ENCODE measurements around the gene TOM1L2.
A peak's percentile ranks its signal among the peaks of the same experiment; 100 is the strongest.
"Not testable (repeated sequence)": the region's sequence is repeated elsewhere in the genome, so short reads cannot be mapped to it uniquely, and the experiment has no call there.

TOM1L2 gene

DNA sequence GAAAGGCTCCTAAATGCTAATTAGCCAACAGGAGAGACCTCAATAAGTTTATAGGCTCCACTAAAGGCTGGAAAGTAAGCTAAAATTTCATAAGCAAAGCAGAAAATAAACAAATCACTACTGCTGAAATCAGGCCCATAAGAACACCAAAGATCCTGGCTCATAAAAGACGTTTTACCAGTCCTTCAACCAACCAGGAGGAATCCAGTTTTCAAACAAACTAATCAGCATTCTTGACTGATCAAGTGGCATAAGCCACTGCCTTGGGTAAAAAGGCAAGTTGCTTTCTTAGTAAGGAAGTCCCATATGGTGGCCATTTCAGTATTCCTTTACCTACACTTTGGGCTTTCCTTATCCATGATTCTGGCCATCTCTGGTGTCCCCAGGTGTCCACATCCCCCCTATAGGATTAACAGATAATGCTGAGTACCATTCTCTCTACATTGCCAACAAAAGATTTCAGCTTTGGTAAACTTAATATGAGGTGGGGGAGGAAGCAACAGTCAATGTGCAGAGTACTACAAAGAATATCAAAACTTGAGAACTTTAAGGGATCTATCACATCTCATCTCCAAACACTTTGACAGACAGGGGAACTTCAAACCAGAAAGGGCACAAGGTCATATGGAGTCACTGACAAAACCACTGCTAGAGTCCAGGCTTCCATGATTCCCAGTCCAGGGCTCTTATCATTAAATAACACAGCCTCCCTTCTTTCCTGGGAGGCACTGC lies 1.3 kb downstream of the TOM1L2 start:
- DNase-seq (ENCODE audit: low spot score): no peak

GRCh38 chr17:17966399-17966798 lies 5.8 kb downstream of the TOM1L2 start:
- no peak for DNase-seq (ENCODE audit: low spot score)

- no peak for DNase-seq (ENCODE audit: low spot score)
These were observed 7.0 kb downstream of the TOM1L2 start for GRCh38 chr17:17965152-17965721.

- no peak for DNase-seq (ENCODE audit: low spot score)
These were observed 7.5 kb downstream of the TOM1L2 start for GRCh38 chr17:17964710-17965109.

DNA sequence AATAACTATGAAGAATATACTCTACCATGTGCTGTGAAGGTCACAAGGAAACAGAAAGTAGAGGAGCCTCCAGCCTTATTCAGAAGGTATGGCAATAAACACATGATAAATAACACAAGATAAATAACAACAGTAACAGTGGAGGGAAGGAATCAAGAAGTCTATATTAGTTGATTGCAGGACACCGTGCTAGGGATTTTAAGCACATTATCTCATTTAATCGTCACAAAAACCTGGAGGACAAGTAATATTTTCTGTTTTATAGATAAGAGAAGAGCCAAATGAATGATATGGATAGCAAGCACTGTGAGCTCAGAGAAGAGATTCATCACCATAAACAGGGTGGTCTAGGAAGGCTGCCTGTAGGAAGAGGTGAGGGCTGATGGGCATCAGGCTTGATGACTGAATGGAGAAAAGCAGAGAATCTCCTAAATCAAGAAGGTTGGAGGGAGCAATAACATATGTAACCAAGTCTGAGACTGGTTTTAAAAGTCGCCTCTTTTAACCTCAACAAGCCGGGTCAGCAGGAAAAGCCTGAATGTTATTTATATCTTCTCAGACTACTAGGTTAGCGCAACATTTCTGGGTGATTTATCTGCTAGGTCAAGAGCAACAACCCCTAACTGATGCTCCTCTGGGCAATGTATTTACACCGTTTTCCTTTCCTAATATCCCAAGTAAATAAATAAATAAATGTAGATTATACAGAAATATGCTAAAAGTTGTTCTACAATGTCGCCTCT lies 8.3 kb downstream of the TOM1L2 start:
- no peak for DNase-seq (ENCODE audit: low spot score)

- no peak for DNase-seq (ENCODE audit: low spot score)
These were observed 9.1 kb downstream of the TOM1L2 start for GRCh38 chr17:17963066-17963465.

- DNase-seq (ENCODE audit: low spot score): no peak
These were observed 11.6 kb downstream of the TOM1L2 start for GRCh38 chr17:17960500-17961030.

- DNase-seq (ENCODE audit: low spot score): peak; percentile 19
These were observed 12.5 kb downstream of the TOM1L2 start for GRCh38 chr17:17959520-17960361.

DNA sequence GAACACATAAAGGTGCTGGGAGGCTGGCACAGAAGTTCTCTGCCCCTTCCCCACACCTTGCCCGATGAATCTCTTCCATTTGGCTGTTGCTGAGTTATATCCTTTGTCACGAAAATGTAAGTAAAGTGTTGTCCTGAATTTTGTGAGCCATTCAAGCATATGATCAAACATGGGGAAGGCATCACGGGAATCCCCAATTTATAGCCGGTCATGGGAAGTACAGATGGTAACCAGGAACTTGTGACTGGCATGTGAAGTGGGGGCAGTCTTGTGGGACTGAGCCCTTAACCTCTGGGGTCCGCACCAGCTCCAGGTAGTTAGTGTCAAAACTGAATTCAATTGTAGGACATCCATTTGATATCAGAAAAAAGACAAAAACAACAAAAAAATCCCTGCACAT lies 13.2 kb downstream of the TOM1L2 start:
- DNase-seq (ENCODE audit: low spot score): no peak

- DNase-seq (ENCODE audit: low spot score): no peak
These were observed 14.7 kb downstream of the TOM1L2 start for GRCh38 chr17:17957584-17957916.

DNA sequence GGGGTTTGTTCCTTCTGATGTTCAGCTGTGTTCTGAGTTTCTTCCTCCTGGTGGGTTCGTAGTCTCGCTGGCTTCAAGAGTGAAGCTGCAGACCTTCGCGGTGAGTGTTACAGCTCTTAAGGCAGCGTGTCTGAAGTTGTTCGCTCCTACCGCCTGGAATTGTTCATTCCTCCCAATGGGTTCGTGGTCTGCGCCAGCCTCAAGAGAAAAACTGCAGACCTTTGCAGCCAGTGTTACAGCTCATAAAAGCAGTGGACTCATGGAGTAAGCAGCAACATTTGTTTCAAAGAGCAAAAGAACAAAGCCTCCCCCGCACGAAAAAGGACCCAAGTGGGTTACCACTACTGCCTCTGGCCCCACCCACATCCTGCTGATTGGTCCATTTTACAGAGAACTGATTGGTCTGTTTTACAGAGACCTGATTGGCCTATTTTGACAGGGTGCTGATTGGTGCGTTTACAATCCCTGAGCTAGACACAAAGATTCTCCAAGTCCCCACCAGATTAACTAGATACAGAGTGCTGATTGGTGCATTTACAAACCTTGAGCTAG lies 16.3 kb downstream of the TOM1L2 start:
- DNase-seq (ENCODE audit: low spot score): not testable (repeated sequence)

- DNase-seq (ENCODE audit: low spot score): no peak
These were observed 18.1 kb downstream of the TOM1L2 start for GRCh38 chr17:17954079-17954478.

GRCh38 chr17:17952691-17953090 lies 19.5 kb downstream of the TOM1L2 start:
- no peak for DNase-seq (ENCODE audit: low spot score)

GRCh38 chr17:17951524-17951923 lies 20.7 kb downstream of the TOM1L2 start:
- DNase-seq (ENCODE audit: low spot score): no peak

DNA sequence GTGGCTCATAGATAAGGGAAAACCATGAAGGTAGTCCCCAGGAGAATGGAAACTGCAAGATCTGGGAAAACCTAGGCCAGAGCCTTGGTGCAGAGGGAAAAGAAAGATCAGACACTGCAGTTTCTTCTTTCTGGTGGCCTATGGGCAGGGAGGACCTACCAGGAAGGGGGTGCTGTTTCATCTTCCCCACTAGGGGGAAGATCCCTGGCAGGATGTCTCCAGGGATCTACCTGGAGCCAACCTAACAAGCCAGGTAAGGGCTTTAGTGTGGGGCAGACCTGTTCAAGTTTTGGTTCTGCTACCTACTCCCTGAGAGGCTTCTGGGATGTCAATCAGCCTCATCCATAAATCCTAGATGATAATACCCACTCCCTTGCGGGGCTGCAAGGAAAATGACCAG lies 21.4 kb downstream of the TOM1L2 start:
- no peak for DNase-seq (ENCODE audit: low spot score)

DNA sequence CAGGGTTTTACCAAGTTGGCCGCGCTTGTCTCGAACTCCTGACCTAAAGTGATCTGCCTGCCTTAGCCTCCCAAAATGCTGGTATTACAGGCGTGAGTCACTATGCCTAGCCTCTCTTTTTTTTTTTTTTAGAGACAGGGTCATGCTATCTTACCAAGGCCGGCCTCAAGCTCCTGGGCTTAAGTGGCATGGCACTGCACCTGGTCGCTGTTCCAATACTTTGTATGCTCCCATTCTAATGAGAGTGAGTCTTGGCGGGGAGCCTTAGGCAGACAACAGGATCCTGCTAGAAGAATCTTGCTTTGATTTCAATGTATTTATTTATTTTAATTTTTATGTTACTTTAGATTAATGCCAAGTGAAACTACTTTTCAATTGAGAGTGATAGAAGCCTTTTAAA lies 21.9 kb downstream of the TOM1L2 start:
- DNase-seq (ENCODE audit: low spot score): no peak

DNA sequence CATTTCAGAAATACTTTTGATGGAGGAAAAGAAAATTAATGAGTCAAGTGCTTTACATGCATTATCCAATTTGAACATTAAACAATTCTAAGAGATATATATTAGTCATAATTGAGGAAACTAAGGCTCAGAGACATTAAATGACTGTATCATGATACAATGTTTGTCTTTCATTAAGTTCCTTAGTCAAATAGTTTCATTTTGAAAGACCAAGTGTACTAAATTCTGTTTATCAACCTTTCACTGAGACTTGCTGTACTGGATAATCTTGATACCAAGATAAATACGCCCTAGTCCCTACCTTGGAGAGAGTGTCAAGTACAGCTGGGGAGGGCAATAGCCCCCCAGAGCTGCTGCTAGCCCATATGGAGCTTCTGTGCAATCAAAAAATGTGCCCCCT lies 24.2 kb downstream of the TOM1L2 start:
- DNase-seq (ENCODE audit: low spot score): no peak

- no peak for DNase-seq (ENCODE audit: low spot score)
These were observed 24.9 kb downstream of the TOM1L2 start for GRCh38 chr17:17947309-17947708.

DNA sequence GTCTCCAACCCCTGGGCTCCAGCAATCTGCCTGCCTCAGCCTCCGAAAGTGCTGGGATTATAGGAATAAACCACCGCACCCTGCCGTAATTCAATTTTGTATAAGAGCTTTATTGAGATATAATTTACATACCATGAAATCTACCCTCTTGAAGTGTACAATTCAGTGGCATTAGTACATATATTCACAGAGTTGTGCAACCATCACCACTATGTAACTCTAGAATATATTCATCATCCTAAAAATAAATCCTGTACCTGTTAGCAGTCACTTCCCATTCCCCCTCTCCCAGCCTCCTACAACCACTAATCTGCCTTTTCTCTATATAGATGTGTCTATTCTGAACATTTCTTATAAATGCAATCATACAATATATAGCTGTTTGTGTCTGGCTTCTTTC lies 26.1 kb downstream of the TOM1L2 start:
- DNase-seq (ENCODE audit: low spot score): no peak

DNA sequence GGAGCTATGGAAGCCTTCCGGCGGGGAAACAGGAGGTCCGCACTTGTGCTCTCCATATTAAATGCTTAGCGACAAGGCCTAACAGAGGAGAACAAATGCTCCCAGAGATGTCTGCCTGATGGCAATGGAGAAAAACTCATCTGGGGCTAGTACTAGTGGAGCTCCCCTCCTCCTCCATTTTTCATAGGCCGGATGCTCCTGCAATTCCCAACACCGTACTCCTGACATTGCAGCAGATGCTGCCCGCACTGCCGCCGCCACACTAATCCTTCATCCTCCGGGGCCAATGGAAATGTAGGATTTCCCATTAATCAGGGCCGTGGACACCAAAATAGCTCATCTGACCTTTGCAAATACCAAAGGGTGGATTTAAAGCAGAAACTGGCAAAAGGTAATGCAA lies 27.5 kb downstream of the TOM1L2 start:
- no peak for DNase-seq (ENCODE audit: low spot score)

GRCh38 chr17:17944242-17944641 lies 28.0 kb downstream of the TOM1L2 start:
- DNase-seq (ENCODE audit: low spot score): no peak

Data from GM03348 (cell line).